Ovary (tissue), 9 donors: ENCODE results near the gene PCGF3. TPM values are rescaled to one million over a fixed set of nuclear protein-coding genes. Genes with fewer than 3 reads are reported as not detected.
"Not testable (repeated sequence)": the region's sequence is repeated elsewhere in the genome, so short reads cannot be mapped to it uniquely, and the experiment has no call there.

ENCODE experiments used
- DNase-seq, 5 donors: peaks; one replicate each; pipeline ENCODE4 v3.0.0-alpha.2; 2019 to 2020
- H3K27ac ChIP-seq, 2 donors: fragments of 200-600 bp; one replicate each; pipeline versions ENCODE4 v1.5.1 to v1.8.0; 2019 to 2022
- H3K27me3 ChIP-seq: fragments of 200-600 bp; one replicate; pipeline ENCODE4 v1.8.0; 2022
- H3K36me3 ChIP-seq: fragments of 200-600 bp; sonication (generic); one replicate; pipeline ENCODE4 v1.5.1; 2019
- H3K4me1 ChIP-seq: one replicate; pipeline ENCODE4 v1.8.1; 2013; ENCODE audit warnings: mild to moderate bottlenecking, moderate library complexity; ENCODE audit not compliant: insufficient read depth
- H3K4me3 ChIP-seq: fragments of 200-600 bp; sonication (generic); one replicate; pipeline ENCODE4 v1.5.1; 2017
- H3K9me3 ChIP-seq, 2 donors: fragments of 200-600 bp in 1 of 2; sonication (generic) in 1 of 2; one replicate each; pipeline versions ENCODE4 v1.5.1 to v1.8.1; 2013 to 2019; ENCODE audit warnings: mild to moderate bottlenecking in 1 of 2, moderate library complexity in 1 of 2
- EP300 ChIP-seq: sonication (generic); formaldehyde crosslinking; IDR thresholded peaks from one replicate; pipeline ENCODE4 v1.6.1; 2017; ENCODE audit warnings: antibody characterized with exemption
- POLR2A ChIP-seq: fragments of 450-650 bp; IDR thresholded peaks from one replicate; pipeline ENCODE4 v1.6.1; 2017; ENCODE audit warnings: antibody characterized with exemption, mild to moderate bottlenecking, moderate library complexity
- WGBS, 3 donors: extraction: QIAGEN DNeasy Blood & Tissue Kit in 1 of 3; methylation state at CpG; one replicate each; pipeline versions ENCODE4 v1.1.5 to v1.1.7; 2013 to 2017; 5-methylcytosine and 5-hydroxymethylcytosine counted together
- intact Hi-C, 4 donors: fragments of 100-400 bp; cut with DNase I; formaldehyde crosslinking; loops; one replicate each; pipeline versions ENCODE4 v1.11.0 to v1.15.1; 2022 to 2023
- polyA plus RNA-seq, 2 donors: library from polyadenylated mRNA; stranded (reverse); fragments of 200-250 nt in 1 of 2; fragments of 350-450 nt in 1 of 2; fragmentation: Illumina TruSeq in 1 of 2; extraction: RNeasy Lipid Tissue Mini Kit (QIAGEN cat#74804) in 1 of 2; gene quantifications; one replicate each; pipeline ENCODE4 v1.2.3, GENCODE V29; 2013 to 2014
- total RNA-seq, 7 donors: library from RNA; depleted of rRNA in 2 of 7; stranded (reverse); fragments of >200 nt in 2 of 7; fragmentation: NEBNext Ultra II Directional in 3 of 7; extraction: Animal tissue kit (Norgen Biotek cat#: 25700) in 3 of 7; gene quantifications; one replicate each; pipeline versions ENCODE4 v1.1.0 to v1.2.4, GENCODE V29; 2016 to 2023
- TF ChIP-seq, protein P1 (sequence below), 3 donors: fragments of 450-650 bp in 2 of 3; fragments of 200-600 bp in 1 of 3; IDR thresholded peaks; one replicate each; pipeline versions ENCODE4 v1.5.1 to v1.8.0; 2016 to 2022; ENCODE audit warnings: antibody characterized with exemption in 3 of 3, mild to moderate bottlenecking in 1 of 3
- donor health status: DM: no; HTN: no; CAD: no; lungs with moderate emphysema.
- donor health status: DM: no; HTN: no; CAD: no.
- donor health status: Bipolar disorder and iron deficiency.
- donor health status: DM: yes; HTN: yes; CAD: no.
- donor health status: DM: no; HTN: no; CAD: no.
- donor health status: DM: yes; HTN: yes; CAD: no.

PCGF3 gene
- total and polyA plus RNA-seq, 9 donors = 21.7 to 51.2 (median 45.3) TPM

DNA sequence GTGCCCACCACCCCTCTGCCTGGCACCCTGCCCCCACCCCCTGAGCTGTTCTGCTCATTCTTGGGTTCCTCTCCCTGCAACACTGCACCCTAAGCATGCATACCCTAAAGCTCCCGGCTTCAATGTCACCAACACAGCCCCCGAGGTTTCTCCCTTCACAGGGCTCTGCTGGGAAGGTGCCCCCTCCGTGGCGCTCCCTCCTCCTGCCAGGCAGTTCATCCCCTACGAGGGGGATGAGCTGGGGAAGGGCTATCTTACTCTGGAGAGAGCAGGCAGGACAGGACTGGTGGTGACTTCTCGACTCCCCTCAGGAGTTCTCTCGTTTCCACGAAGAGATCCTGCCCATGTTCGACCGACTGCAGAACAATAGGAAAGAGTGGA lies 38.1 kb upstream of the PCGF3 start:
- Histone ChIP-seq H3K27me3 (no peaks in the 10 kb centered on the region), H3K36me3 (no peaks in the 10 kb centered on the region), H3K27ac (no peak overlapping the region), H3K9me3 (no peaks in the 10 kb centered on the region), H3K4me3 (no peak overlapping the region), H3K4me1 (peaks cover 13% of the 10 kb centered on the region)
- no peak for DNase-seq
- TF ChIP-seq, protein P1, sequence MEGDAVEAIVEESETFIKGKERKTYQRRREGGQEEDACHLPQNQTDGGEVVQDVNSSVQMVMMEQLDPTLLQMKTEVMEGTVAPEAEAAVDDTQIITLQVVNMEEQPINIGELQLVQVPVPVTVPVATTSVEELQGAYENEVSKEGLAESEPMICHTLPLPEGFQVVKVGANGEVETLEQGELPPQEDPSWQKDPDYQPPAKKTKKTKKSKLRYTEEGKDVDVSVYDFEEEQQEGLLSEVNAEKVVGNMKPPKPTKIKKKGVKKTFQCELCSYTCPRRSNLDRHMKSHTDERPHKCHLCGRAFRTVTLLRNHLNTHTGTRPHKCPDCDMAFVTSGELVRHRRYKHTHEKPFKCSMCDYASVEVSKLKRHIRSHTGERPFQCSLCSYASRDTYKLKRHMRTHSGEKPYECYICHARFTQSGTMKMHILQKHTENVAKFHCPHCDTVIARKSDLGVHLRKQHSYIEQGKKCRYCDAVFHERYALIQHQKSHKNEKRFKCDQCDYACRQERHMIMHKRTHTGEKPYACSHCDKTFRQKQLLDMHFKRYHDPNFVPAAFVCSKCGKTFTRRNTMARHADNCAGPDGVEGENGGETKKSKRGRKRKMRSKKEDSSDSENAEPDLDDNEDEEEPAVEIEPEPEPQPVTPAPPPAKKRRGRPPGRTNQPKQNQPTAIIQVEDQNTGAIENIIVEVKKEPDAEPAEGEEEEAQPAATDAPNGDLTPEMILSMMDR (IDR thresholded peaks at IDR 0.05) = no peak
- TF ChIP-seq POLR2A (no peak), EP300 (no peak)
- intact Hi-C loops = no loop called here
- 53 to 64% (median 59%) methylated on average over 10 of the region's 10 CpGs for WGBS, 3 donors

DNA sequence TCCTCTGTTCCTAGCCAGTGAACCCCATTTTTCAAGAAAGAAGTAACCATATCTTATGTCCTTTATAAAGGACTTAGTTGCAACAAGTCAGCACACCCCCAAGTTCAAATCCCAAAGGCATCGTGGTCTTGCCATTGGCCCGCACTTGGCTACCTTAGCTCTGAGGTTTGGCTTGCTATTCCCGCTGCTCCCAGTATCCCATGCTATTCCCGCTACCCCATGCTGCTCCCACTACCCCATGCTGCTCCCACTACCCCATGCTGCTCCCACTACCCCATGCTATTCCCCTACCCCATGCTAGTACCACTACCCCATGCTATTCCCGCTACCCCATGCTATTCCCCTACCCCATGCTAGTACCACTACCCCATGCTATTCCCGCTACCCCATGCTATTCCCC lies 37.4 kb upstream of the PCGF3 start:
- WGBS, 3 donors = 75 to 89% (median 88%) methylated on average over 5 to 6 of the region's 6 CpGs
- peaks cover 11% of the 10 kb centered on the region for H3K4me1 ChIP-seq
- H3K27me3 ChIP-seq, H3K9me3 ChIP-seq, H3K36me3 ChIP-seq, DNase-seq, H3K27ac ChIP-seq, H3K4me3 ChIP-seq, intact Hi-C loops: not testable (repeated sequence)

DNA sequence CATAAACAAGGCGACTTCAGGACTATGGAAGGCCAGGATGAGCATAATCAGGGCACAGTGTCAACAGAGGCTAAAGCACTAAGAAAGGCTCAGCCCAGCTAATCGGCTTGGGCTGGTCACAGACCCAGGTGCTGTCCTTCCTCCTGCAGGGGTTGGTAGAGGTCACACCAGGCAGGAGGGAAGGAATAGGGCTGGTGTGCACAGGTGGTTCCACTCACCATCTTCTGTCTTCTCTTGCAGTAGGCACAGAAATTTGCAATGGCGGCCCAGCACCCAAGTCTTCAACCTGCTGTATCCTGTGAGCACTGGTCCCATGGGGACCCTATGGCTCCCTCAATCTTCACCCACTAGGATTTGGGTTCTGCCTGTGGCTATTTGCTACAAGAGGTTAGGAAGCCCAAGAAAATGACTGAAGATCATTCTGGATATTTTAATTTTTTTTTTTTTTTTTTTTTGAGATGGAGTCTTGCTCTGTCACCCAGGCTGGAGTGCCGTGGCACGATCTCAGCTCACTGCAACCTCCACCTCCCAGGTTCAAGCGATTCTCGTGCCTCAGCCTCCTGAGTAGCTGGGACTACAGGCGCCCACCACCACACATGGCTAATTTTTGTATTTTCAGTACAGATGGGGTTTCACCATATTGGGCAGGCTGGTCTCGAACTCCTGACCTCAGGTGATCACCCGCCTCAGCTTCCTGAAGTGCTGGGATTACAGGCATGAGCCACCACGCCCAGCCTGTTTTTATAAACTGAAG lies 35.6 kb upstream of the PCGF3 start:
- intact Hi-C loops = loop anchor here in 1 of 4 donors (5.0 to 10.0 kb wide), 3 partner anchors 115 to 1795 kb away; partner anchors contain the start of genes RNF4 and ZNF141
- not testable (repeated sequence) for DNase-seq, H3K36me3 ChIP-seq, H3K4me3 ChIP-seq, H3K27me3 ChIP-seq, H3K9me3 ChIP-seq, H3K27ac ChIP-seq
- 77 to 84% (median 83%) methylated on average over 11 of the region's 11 CpGs for WGBS, 3 donors
- peaks cover 13% of the 10 kb centered on the region for H3K4me1 ChIP-seq

DNA sequence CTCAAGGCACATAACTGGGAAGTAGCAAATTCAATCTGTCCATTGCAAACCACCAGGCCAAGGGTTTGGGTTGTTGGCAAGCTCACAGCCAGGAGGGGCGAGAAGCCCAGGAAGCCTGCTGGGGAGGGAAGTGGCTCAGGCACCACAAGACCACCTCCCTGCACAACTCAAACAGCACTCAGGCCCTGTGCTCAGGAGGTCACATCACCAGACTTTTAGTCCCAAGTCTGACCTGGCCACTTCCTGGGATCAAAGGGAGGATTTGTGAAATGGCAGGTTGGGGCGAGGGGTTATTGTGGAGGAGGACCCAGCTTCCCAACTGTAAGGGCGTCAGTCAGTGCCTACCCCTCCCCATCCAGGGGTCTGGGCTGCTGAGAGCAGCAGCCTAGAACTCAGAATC lies 33.9 kb upstream of the PCGF3 start:
- 82 to 89% (median 84%) methylated on average over 3 of the region's 3 CpGs for WGBS, 3 donors
- TF ChIP-seq, protein P1 (IDR thresholded peaks at IDR 0.05) = no peak
- TF ChIP-seq POLR2A = no peak
- no peak for TF ChIP-seq EP300
- Histone ChIP-seq H3K27ac (no peak overlapping the region), H3K36me3 (no peaks in the 10 kb centered on the region), H3K4me1 (peaks cover 17% of the 10 kb centered on the region), H3K9me3 (no peaks in the 10 kb centered on the region), H3K4me3 (no peak overlapping the region), H3K27me3 (no peaks in the 10 kb centered on the region)
- DNase-seq = no peak
- intact Hi-C loops = loop anchor here in 1 of 4 donors (5.0 to 10.0 kb wide), 3 partner anchors 113 to 1793 kb away; partner anchors contain the start of genes RNF4 and ZNF141

DNA sequence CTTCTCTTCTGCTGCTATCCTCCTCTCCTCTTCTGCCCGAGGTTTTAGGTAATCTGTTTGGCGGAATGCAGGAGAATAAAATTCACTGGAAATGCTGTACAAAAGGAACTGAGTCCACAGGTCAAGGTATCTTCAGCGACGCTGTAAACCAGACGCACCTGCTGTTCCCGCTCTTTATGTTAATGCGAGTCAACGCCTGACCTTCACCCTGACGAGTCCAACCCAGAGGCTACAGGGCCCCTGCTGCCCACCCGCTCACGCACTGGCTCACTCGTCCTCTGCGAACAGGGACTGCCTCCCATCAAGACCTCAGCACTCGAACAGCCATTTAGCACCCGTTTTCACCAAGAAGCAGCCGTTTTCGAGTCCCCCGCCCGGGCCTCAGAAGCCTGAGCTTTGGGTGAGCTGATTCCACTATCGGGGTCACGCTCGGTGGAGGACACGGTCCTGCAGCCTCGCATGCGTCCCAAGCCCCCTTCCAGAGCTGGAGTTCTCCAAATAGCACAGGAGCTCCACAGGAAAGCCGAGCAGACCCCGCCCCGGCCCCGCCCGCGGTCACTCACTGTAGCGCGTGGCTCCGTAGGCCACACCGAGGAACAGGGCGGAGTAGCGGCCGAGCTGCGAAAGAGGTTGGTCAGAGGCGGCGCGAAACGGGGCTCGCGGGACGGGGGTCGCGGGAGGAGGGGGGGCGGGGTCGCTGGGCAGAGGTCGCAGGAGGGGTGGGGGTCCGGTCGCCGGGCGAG lies 32.1 kb upstream of the PCGF3 start:
- no peak for DNase-seq
- TF ChIP-seq EP300 (no peak), POLR2A (no peak)
- TF ChIP-seq, protein P1 (IDR thresholded peaks at IDR 0.05) = no peak
- 5 to 8% (median 7%) methylated on average over 38 to 55 of the region's 55 CpGs for WGBS, 3 donors

More for the DNA sequence above, 32.1 kb upstream of the PCGF3 start:
- intact Hi-C loops = loop anchor here in 1 of 4 donors (5.0 to 10.0 kb wide), 3 partner anchors 111 to 1791 kb away; partner anchors contain the start of genes RNF4 and ZNF141
- Histone ChIP-seq H3K27ac (peak overlapping the region in 1 of 2 donors; percentile 51), H3K4me1 (peaks cover 17% of the 10 kb centered on the region), H3K4me3 (peak overlapping the region; percentile 100), H3K36me3 (no peaks in the 10 kb centered on the region), H3K27me3 (no peaks in the 10 kb centered on the region), H3K9me3 (no peaks in the 10 kb centered on the region)
